ENCODE data around the gene FYTTD1.

- TF ChIP-seq SIN3A (IDR thresholded peaks at IDR 0.05; ENCODE audit: borderline replicate concordance, insufficient read depth, low read length) = no peak
- TF ChIP-seq, protein P1, sequence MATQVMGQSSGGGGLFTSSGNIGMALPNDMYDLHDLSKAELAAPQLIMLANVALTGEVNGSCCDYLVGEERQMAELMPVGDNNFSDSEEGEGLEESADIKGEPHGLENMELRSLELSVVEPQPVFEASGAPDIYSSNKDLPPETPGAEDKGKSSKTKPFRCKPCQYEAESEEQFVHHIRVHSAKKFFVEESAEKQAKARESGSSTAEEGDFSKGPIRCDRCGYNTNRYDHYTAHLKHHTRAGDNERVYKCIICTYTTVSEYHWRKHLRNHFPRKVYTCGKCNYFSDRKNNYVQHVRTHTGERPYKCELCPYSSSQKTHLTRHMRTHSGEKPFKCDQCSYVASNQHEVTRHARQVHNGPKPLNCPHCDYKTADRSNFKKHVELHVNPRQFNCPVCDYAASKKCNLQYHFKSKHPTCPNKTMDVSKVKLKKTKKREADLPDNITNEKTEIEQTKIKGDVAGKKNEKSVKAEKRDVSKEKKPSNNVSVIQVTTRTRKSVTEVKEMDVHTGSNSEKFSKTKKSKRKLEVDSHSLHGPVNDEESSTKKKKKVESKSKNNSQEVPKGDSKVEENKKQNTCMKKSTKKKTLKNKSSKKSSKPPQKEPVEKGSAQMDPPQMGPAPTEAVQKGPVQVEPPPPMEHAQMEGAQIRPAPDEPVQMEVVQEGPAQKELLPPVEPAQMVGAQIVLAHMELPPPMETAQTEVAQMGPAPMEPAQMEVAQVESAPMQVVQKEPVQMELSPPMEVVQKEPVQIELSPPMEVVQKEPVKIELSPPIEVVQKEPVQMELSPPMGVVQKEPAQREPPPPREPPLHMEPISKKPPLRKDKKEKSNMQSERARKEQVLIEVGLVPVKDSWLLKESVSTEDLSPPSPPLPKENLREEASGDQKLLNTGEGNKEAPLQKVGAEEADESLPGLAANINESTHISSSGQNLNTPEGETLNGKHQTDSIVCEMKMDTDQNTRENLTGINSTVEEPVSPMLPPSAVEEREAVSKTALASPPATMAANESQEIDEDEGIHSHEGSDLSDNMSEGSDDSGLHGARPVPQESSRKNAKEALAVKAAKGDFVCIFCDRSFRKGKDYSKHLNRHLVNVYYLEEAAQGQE (IDR thresholded peaks at IDR 0.05; ENCODE audit: insufficient read depth in 1 of 2, low read depth in 2 of 2, low read length in 2 of 2) = no peak
Observed at GRCh38 chr3:197709135-197709534, 40.5 kb upstream of the FYTTD1 start.

Measured in PFSK-1 (cell line).